ENCODE measurements around the gene TPK1. TPM values are rescaled to one million over a fixed set of nuclear protein-coding genes. Genes with fewer than 3 reads are reported as not detected.

The TPK1 gene
- polyA plus RNA-seq, 1 of the 3 experiments (the other 2 are of a cell fraction) = 3.3 TPM

DNA sequence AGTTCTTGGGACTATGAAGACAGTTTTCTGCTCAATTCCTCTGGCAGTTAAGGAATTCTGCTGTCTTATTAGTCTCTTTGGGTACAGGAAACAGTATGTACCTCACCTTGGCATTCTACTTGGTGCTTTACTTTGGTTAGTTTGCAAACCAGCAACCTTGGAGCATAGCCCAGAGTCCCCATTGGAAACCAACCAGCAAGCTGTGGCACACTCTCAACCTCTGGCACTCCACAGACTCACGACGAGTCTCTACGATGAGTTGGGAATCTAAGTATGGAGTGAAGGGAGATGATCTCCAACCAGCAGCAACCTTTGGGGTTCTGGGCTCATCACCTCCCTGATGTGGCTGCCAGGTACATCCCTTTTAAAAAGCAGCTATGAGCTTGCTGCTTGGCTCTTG, 43.8 kb downstream of the TPK1 start:
- H3K79me2 ChIP-seq (ENCODE audit: insufficient read depth) = no peaks in the 10 kb centered on the region
- no peaks in the 10 kb centered on the region for H3K27me3 ChIP-seq (ENCODE audit: insufficient read depth)
- TF ChIP-seq TCF12 (IDR thresholded peaks at IDR 0.05) (no peak), GABPA (IDR thresholded peaks at IDR 0.05; ENCODE audit: low read depth) (no peak), MXI1 (IDR thresholded peaks at IDR 0.05; ENCODE audit: low read depth, low read length) (no peak), SMC3 (IDR thresholded peaks at IDR 0.05; ENCODE audit: low read depth, low read length) (no peak), MEF2A (IDR thresholded peaks at IDR 0.05; ENCODE audit: borderline replicate concordance, low read depth) (no peak), NFIC (IDR thresholded peaks at IDR 0.05; ENCODE audit: borderline replicate concordance) (no peak), SIN3A (IDR thresholded peaks at IDR 0.05; ENCODE audit: borderline replicate concordance, low read depth, low read length) (no peak)
- TF ChIP-seq, protein P1, sequence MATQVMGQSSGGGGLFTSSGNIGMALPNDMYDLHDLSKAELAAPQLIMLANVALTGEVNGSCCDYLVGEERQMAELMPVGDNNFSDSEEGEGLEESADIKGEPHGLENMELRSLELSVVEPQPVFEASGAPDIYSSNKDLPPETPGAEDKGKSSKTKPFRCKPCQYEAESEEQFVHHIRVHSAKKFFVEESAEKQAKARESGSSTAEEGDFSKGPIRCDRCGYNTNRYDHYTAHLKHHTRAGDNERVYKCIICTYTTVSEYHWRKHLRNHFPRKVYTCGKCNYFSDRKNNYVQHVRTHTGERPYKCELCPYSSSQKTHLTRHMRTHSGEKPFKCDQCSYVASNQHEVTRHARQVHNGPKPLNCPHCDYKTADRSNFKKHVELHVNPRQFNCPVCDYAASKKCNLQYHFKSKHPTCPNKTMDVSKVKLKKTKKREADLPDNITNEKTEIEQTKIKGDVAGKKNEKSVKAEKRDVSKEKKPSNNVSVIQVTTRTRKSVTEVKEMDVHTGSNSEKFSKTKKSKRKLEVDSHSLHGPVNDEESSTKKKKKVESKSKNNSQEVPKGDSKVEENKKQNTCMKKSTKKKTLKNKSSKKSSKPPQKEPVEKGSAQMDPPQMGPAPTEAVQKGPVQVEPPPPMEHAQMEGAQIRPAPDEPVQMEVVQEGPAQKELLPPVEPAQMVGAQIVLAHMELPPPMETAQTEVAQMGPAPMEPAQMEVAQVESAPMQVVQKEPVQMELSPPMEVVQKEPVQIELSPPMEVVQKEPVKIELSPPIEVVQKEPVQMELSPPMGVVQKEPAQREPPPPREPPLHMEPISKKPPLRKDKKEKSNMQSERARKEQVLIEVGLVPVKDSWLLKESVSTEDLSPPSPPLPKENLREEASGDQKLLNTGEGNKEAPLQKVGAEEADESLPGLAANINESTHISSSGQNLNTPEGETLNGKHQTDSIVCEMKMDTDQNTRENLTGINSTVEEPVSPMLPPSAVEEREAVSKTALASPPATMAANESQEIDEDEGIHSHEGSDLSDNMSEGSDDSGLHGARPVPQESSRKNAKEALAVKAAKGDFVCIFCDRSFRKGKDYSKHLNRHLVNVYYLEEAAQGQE (IDR thresholded peaks at IDR 0.05; ENCODE audit: low read depth, low read length) = no peak
- TF ChIP-seq, protein P2, sequence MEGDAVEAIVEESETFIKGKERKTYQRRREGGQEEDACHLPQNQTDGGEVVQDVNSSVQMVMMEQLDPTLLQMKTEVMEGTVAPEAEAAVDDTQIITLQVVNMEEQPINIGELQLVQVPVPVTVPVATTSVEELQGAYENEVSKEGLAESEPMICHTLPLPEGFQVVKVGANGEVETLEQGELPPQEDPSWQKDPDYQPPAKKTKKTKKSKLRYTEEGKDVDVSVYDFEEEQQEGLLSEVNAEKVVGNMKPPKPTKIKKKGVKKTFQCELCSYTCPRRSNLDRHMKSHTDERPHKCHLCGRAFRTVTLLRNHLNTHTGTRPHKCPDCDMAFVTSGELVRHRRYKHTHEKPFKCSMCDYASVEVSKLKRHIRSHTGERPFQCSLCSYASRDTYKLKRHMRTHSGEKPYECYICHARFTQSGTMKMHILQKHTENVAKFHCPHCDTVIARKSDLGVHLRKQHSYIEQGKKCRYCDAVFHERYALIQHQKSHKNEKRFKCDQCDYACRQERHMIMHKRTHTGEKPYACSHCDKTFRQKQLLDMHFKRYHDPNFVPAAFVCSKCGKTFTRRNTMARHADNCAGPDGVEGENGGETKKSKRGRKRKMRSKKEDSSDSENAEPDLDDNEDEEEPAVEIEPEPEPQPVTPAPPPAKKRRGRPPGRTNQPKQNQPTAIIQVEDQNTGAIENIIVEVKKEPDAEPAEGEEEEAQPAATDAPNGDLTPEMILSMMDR (IDR thresholded peaks at IDR 0.05) = no peak
- peaks cover 2% of the 10 kb centered on the region for H3F3A ChIP-seq (replicated peaks; ENCODE audit: insufficient read depth)
- ChIA-PET CTCF (no interaction called here), POLR2A (no interaction called here)
- H3K9me3 ChIP-seq = no peaks in the 10 kb centered on the region
- no peaks in the 10 kb centered on the region for H3K4me1 ChIP-seq (ENCODE audit: control insufficient read depth in 1 of 2, insufficient read depth in 2 of 2, low read depth in 1 of 2, low read length in 1 of 2)
- 65% methylated on average over 3 of the region's 3 CpGs for WGBS (ENCODE audit: low lambda C conversion rate)
- H3K36me3 ChIP-seq (replicated peaks in 1 of 2; ENCODE audit: control insufficient read depth in 1 of 2, insufficient read depth in 2 of 2, low read length in 1 of 2) = no peaks in the 10 kb centered on the region
- no peak overlapping the region for H3K4me2 ChIP-seq
- no peak for DNase-seq
- H3K9ac ChIP-seq = no peak overlapping the region
- H3K9me2 ChIP-seq = no peaks in the 10 kb centered on the region
- no peak overlapping the region for H3K27ac ChIP-seq (ENCODE audit: low read depth in 2 of 2, low read length in 1 of 2)
- no peaks in the 10 kb centered on the region for H4K20me1 ChIP-seq (ENCODE audit: insufficient read depth)
- H2AFZ ChIP-seq (ENCODE audit: low read depth) = no peak overlapping the region
- no peak overlapping the region for H3K4me3 ChIP-seq (ENCODE audit: low read depth in 2 of 2, low read length in 1 of 2)

DNA sequence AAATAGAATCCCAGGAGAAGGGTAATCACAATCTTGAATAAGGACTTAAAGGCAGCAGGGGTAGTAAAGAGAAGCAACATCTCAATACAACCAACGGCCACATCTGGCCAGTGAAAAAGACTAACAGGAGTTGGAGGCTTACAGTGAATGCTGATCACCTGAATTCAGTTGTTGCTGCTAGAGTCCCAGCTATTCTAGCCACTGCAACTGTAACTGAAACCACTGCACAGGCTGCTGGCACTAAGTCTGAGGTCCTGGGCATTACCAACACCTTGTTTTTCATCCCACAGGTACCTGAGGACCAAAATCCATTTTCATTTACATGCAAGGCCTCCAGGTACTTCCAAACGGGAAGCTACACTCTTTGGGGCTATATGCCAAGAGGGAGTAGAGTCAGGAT, 44.4 kb downstream of the TPK1 start:
- Histone ChIP-seq H3K9me2 (no peaks in the 10 kb centered on the region), H3K27ac (ENCODE audit: low read depth in 2 of 2, low read length in 1 of 2) (no peak overlapping the region), H3K27me3 (ENCODE audit: insufficient read depth) (no peaks in the 10 kb centered on the region), H3K9ac (no peak overlapping the region), H3K9me3 (no peaks in the 10 kb centered on the region), H3K4me3 (ENCODE audit: low read depth in 2 of 2, low read length in 1 of 2) (no peak overlapping the region), H2AFZ (ENCODE audit: low read depth) (no peak overlapping the region), H3F3A (replicated peaks; ENCODE audit: insufficient read depth) (peaks cover 3% of the 10 kb centered on the region), H3K4me2 (no peak overlapping the region), H3K79me2 (ENCODE audit: insufficient read depth) (no peaks in the 10 kb centered on the region), H3K36me3 (replicated peaks in 1 of 2; ENCODE audit: control insufficient read depth in 1 of 2, insufficient read depth in 2 of 2, low read length in 1 of 2) (no peaks in the 10 kb centered on the region), H3K4me1 (ENCODE audit: control insufficient read depth in 1 of 2, insufficient read depth in 2 of 2, low read depth in 1 of 2, low read length in 1 of 2) (no peaks in the 10 kb centered on the region), H4K20me1 (ENCODE audit: insufficient read depth) (no peaks in the 10 kb centered on the region)
- ChIA-PET CTCF (no interaction called here), POLR2A (no interaction called here)
- no peak for DNase-seq
- TF ChIP-seq ELF1 (IDR thresholded peaks at IDR 0.05) = no peak
- TF ChIP-seq, protein P2 (IDR thresholded peaks at IDR 0.05) = no peak
- 0% methylated on average over 2 of the region's 2 CpGs for WGBS (ENCODE audit: low lambda C conversion rate)
